BLaER1 (cell line): ENCODE measurements around the gene CEP104.

Experiments
- H3K27ac ChIP-seq: shearing (Covaris generic); formaldehyde crosslinking; 2 replicates; pipeline ENCODE4 v1.8.1; 2022
- H3K27me3 ChIP-seq: shearing (Covaris generic); formaldehyde crosslinking; 2 replicates; pipeline ENCODE4 v1.8.1; 2022
- H3K36me3 ChIP-seq: shearing (Covaris generic); formaldehyde crosslinking; 2 replicates; pipeline ENCODE4 v1.8.1; 2022
- H3K4me1 ChIP-seq: shearing (Covaris generic); formaldehyde crosslinking; 2 replicates; pipeline ENCODE4 v1.8.1; 2022
- H3K4me2 ChIP-seq: shearing (Covaris generic); formaldehyde crosslinking; 2 replicates; pipeline ENCODE4 v1.8.1; 2022
- H3K4me3 ChIP-seq: shearing (Covaris generic); formaldehyde crosslinking; 2 replicates; pipeline ENCODE4 v1.8.1; 2022
- H3K9ac ChIP-seq: shearing (Covaris generic); formaldehyde crosslinking; 2 replicates; pipeline ENCODE4 v1.8.1; 2022
- H3K9me3 ChIP-seq: shearing (Covaris generic); formaldehyde crosslinking; 2 replicates; pipeline ENCODE4 v1.8.1; 2022
- H4K20me1 ChIP-seq: shearing (Covaris generic); formaldehyde crosslinking; 2 replicates; pipeline ENCODE4 v1.8.1; 2022
- Cebpa-rat ChIP-seq: shearing (Covaris generic); IDR thresholded peaks from 2 replicates; pipeline ENCODE4 v1.8.1; 2022

Gene CEP104

GRCh38 chr1:3852091-3852490 is 4.9 kb downstream of the CEP104 start:
- Histone ChIP-seq H3K9me3 (no peaks in the 10 kb centered on the region), H3K27me3 (no peaks in the 10 kb centered on the region), H3K4me2 (no peak overlapping the region), H3K4me1 (peaks cover 13% of the 10 kb centered on the region), H3K36me3 (peaks cover 56% of the 10 kb centered on the region), H3K9ac (no peak overlapping the region), H3K4me3 (no peak overlapping the region), H4K20me1 (peaks cover 46% of the 10 kb centered on the region), H3K27ac (no peak overlapping the region)
- no peak for TF ChIP-seq Cebpa-rat

GRCh38 chr1:3851292-3851691 is 5.7 kb downstream of the CEP104 start:
- no peak overlapping the region for H3K27ac ChIP-seq
- peaks cover 64% of the 10 kb centered on the region for H3K36me3 ChIP-seq
- TF ChIP-seq Cebpa-rat: no peak
- peaks cover 46% of the 10 kb centered on the region for H4K20me1 ChIP-seq
- H3K4me3 ChIP-seq: no peak overlapping the region
- peaks cover 13% of the 10 kb centered on the region for H3K4me1 ChIP-seq
- no peak overlapping the region for H3K4me2 ChIP-seq
- no peaks in the 10 kb centered on the region for H3K9me3 ChIP-seq
- H3K9ac ChIP-seq: no peak overlapping the region
- no peaks in the 10 kb centered on the region for H3K27me3 ChIP-seq

GRCh38 chr1:3850857-3851256 is 6.2 kb downstream of the CEP104 start:
- no peak for TF ChIP-seq Cebpa-rat
- no peaks in the 10 kb centered on the region for H3K9me3 ChIP-seq
- H3K4me3 ChIP-seq: no peak overlapping the region
- H3K27ac ChIP-seq: no peak overlapping the region
- H3K27me3 ChIP-seq: no peaks in the 10 kb centered on the region
- H3K36me3 ChIP-seq: peaks cover 67% of the 10 kb centered on the region
- H3K4me2 ChIP-seq: no peak overlapping the region
- no peak overlapping the region for H3K9ac ChIP-seq
- H3K4me1 ChIP-seq: peaks cover 9% of the 10 kb centered on the region
- peaks cover 42% of the 10 kb centered on the region for H4K20me1 ChIP-seq

GRCh38 chr1:3847081-3847480 is 9.9 kb downstream of the CEP104 start:
- no peak for TF ChIP-seq Cebpa-rat
- Histone ChIP-seq H3K9ac (no peak overlapping the region), H3K36me3 (peaks cover 84% of the 10 kb centered on the region), H3K4me2 (no peak overlapping the region), H3K4me3 (no peak overlapping the region), H3K27me3 (no peaks in the 10 kb centered on the region), H3K4me1 (no peaks in the 10 kb centered on the region), H4K20me1 (peaks cover 8% of the 10 kb centered on the region; the same call in 1 of the 2 replicates), H3K9me3 (no peaks in the 10 kb centered on the region), H3K27ac (no peak overlapping the region)

DNA sequence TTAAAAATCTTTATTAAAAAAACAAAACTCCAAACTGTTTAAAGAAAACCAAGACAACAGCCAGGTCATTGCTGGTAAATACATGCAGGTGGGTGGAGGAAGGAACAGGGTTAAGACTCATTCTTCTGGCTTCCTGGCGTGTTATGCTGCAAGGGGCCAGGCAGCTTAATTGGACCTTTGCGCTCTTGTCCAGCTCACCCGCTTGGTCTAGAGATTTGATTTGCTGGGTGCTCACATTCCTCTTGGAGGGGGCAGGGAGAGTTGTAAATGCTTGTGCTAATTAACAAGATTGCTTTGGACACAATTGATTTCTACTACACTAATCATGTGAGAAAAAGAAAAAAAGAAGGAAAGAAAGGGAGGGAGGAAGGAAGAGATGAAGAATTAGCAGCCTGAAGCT is 10.5 kb downstream of the CEP104 start:
- no peaks in the 10 kb centered on the region for H3K9me3 ChIP-seq
- no peaks in the 10 kb centered on the region for H3K27me3 ChIP-seq
- H3K9ac ChIP-seq: no peak overlapping the region
- H3K36me3 ChIP-seq: peaks cover 82% of the 10 kb centered on the region
- H3K27ac ChIP-seq: no peak overlapping the region
- H4K20me1 ChIP-seq: peaks cover 3% of the 10 kb centered on the region; the same call in 1 of the 2 replicates
- no peak overlapping the region for H3K4me3 ChIP-seq
- no peak for TF ChIP-seq Cebpa-rat
- no peak overlapping the region for H3K4me2 ChIP-seq
- H3K4me1 ChIP-seq: peaks cover 2% of the 10 kb centered on the region

- H3K27me3 ChIP-seq: no peaks in the 10 kb centered on the region
- H3K9me3 ChIP-seq: peaks cover 8% of the 10 kb centered on the region
- H4K20me1 ChIP-seq: no peaks in the 10 kb centered on the region
- TF ChIP-seq Cebpa-rat: no peak
- peaks cover 31% of the 10 kb centered on the region for H3K4me1 ChIP-seq
- H3K9ac ChIP-seq: no peak overlapping the region
- H3K4me3 ChIP-seq: no peak overlapping the region
- peaks cover 63% of the 10 kb centered on the region for H3K36me3 ChIP-seq
- H3K4me2 ChIP-seq: no peak overlapping the region
- H3K27ac ChIP-seq: no peak overlapping the region
Observed at GRCh38 chr1:3842912-3843311, 14.1 kb downstream of the CEP104 start.

- H3K4me2 ChIP-seq: peak overlapping the region; percentile 52
- no peak overlapping the region for H3K9ac ChIP-seq
- H3K4me3 ChIP-seq: no peak overlapping the region
- H3K27me3 ChIP-seq: no peaks in the 10 kb centered on the region
- peaks cover 63% of the 10 kb centered on the region for H3K36me3 ChIP-seq
- H3K27ac ChIP-seq: no peak overlapping the region
- peaks cover 20% of the 10 kb centered on the region for H3K9me3 ChIP-seq
- TF ChIP-seq Cebpa-rat: no peak
- no peaks in the 10 kb centered on the region for H4K20me1 ChIP-seq
- peaks cover 31% of the 10 kb centered on the region for H3K4me1 ChIP-seq
Observed at GRCh38 chr1:3841491-3841890, 15.5 kb downstream of the CEP104 start.

GRCh38 chr1:3838788-3839187 is 18.2 kb downstream of the CEP104 start:
- H3K27me3 ChIP-seq: no peaks in the 10 kb centered on the region
- H3K27ac ChIP-seq: 0 out of 2 replicates have a peak overlapping the region, but pooled peaks have one; percentile 77
- no peak overlapping the region for H3K4me3 ChIP-seq
- peak overlapping the region; percentile 72; the same call in 1 of the 2 replicates for H3K4me2 ChIP-seq
- no peak overlapping the region for H3K9ac ChIP-seq
- peaks cover 72% of the 10 kb centered on the region for H3K36me3 ChIP-seq
- no peaks in the 10 kb centered on the region for H4K20me1 ChIP-seq
- peaks cover 20% of the 10 kb centered on the region for H3K9me3 ChIP-seq
- peaks cover 31% of the 10 kb centered on the region for H3K4me1 ChIP-seq
- TF ChIP-seq Cebpa-rat: no peak

GRCh38 chr1:3837685-3838084 is 19.3 kb downstream of the CEP104 start:
- no peak overlapping the region for H3K27ac ChIP-seq
- TF ChIP-seq Cebpa-rat: no peak
- no peaks in the 10 kb centered on the region for H4K20me1 ChIP-seq
- no peak overlapping the region for H3K4me2 ChIP-seq
- no peaks in the 10 kb centered on the region for H3K27me3 ChIP-seq
- peaks cover 31% of the 10 kb centered on the region for H3K4me1 ChIP-seq
- H3K9me3 ChIP-seq: peaks cover 20% of the 10 kb centered on the region
- no peak overlapping the region for H3K4me3 ChIP-seq
- H3K36me3 ChIP-seq: peaks cover 73% of the 10 kb centered on the region
- H3K9ac ChIP-seq: no peak overlapping the region

DNA sequence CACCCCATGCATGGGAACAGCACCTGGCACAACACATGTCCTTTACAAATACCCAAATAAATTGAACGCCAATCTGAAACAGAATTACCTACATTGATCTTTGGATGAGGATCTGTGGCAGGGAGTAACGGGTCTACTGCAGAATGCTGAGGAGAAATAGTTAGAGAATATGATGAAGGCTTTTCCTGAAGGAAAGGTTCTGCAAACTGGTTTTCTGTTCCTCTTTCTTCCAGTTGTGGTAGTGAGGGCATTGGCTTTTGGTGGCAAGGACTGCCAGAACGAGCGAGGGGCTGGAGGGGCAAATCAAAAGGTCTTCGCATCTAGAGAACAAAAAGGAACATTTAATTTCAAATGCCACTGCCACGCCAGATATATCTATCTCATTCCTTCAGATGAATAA is 19.8 kb downstream of the CEP104 start:
- Histone ChIP-seq H3K4me3 (no peak overlapping the region), H3K27me3 (no peaks in the 10 kb centered on the region), H3K4me2 (no peak overlapping the region), H3K9ac (no peak overlapping the region), H3K4me1 (peaks cover 31% of the 10 kb centered on the region), H3K9me3 (peaks cover 20% of the 10 kb centered on the region), H3K27ac (no peak overlapping the region), H3K36me3 (peaks cover 73% of the 10 kb centered on the region), H4K20me1 (no peaks in the 10 kb centered on the region)
- TF ChIP-seq Cebpa-rat: no peak

- Histone ChIP-seq H3K9me3 (peaks cover 20% of the 10 kb centered on the region), H3K4me3 (no peak overlapping the region), H3K4me1 (peaks cover 28% of the 10 kb centered on the region), H3K27me3 (no peaks in the 10 kb centered on the region), H3K27ac (no peak overlapping the region), H3K36me3 (peaks cover 73% of the 10 kb centered on the region), H3K9ac (no peak overlapping the region), H4K20me1 (no peaks in the 10 kb centered on the region), H3K4me2 (no peak overlapping the region)
- no peak for TF ChIP-seq Cebpa-rat
Observed at GRCh38 chr1:3836421-3836820, 20.6 kb downstream of the CEP104 start.
